T-cell (primary cell): ENCODE measurements around the gene ZC3H12D. TPM values are rescaled to one million over a fixed set of nuclear protein-coding genes. Genes with fewer than 3 reads are reported as not detected.

Experiments
- ATAC-seq, 4 experiments: fragments of 200-7000 bp in 3 of 4; fragments of 150-1000 bp in 1 of 4; cut with Tn5 transposase; replicated peaks in 1 of 4; 1 replicate in 3 of 4; 2 replicates in 1 of 4; pipeline ENCODE4 v1.10.0; 2021; ENCODE audit warnings: moderate library complexity in 3 of 4, mild to moderate bottlenecking in 2 of 4, moderate number of reproducible peaks in 1 of 4
- CTCF ChIA-PET, 2 donors: fragments of 300-600 bp; sonication (Branson Sonifier 250); formaldehyde crosslinking; loops; one replicate each; lab custom pipeline; 2022; ENCODE audit warnings: antibody characterized with exemption in 2 of 2; lab: Charles Lee
- POLR2A ChIA-PET, 2 donors: fragments of 300-600 bp; sonication (Branson Sonifier 250); formaldehyde crosslinking; loops; one replicate each; lab custom pipeline; 2022; ENCODE audit warnings: antibody characterized with exemption in 2 of 2; lab: Charles Lee
- DNase-seq, 35 experiments: peaks; one replicate each; pipeline versions ENCODE4 v3.0.0 to v3.0.0-alpha.2; 2013 to 2023
- H3K27ac ChIP-seq: one replicate; pipeline ENCODE4 v1.5.1; 2013; ENCODE audit warnings: low read length
- H3K27me3 ChIP-seq, 2 experiments: replicated peaks in 1 of 2; 1 replicate in 1 of 2; 2 replicates in 1 of 2; pipeline versions ENCODE4 v1.6.1 to v1.7.0; 2013; ENCODE audit warnings: low read length in 1 of 2, mixed read lengths in 1 of 2; ENCODE audit not compliant: control insufficient read depth in 2 of 2, insufficient read depth in 2 of 2; ENCODE audit errors: extremely low read depth in 1 of 2
- H3K36me3 ChIP-seq, 2 donors: 1 replicate in 1 of 2; 2 replicates in 1 of 2; pipeline versions ENCODE4 v1.6.1 to v1.7.0; 2013; ENCODE audit warnings: low read length in 1 of 2; ENCODE audit not compliant: control insufficient read depth in 2 of 2, insufficient read depth in 1 of 2; ENCODE audit errors: extremely low read depth in 1 of 2
- H3K4me1 ChIP-seq, 2 experiments: 1 replicate in 1 of 2; 2 replicates in 1 of 2; pipeline versions ENCODE4 v1.6.1 to v1.7.0; 2013; ENCODE audit warnings: low read length in 2 of 2, mixed read lengths in 1 of 2; ENCODE audit not compliant: insufficient read depth in 2 of 2, control insufficient read depth in 1 of 2; ENCODE audit errors: extremely low read depth in 1 of 2
- H3K4me3 ChIP-seq, 2 donors: 1 replicate in 1 of 2; 2 replicates in 1 of 2; pipeline versions ENCODE4 v1.5.1 to v1.7.0; 2013; ENCODE audit warnings: mild to moderate bottlenecking in 2 of 2, low read length in 1 of 2, moderate library complexity in 1 of 2; ENCODE audit not compliant: control insufficient read depth in 1 of 2; ENCODE audit errors: extremely low read depth in 1 of 2
- H3K9me3 ChIP-seq: 2 replicates; pipeline ENCODE4 v1.7.0; 2013
- H3K27ac Mint-ChIP-seq, 2 donors: one replicate each; pipeline ENCODE4 v1.8.0; 2020 to 2021; ENCODE audit warnings: mild to moderate bottlenecking in 2 of 2, mixed read lengths in 2 of 2
- H3K27me3 Mint-ChIP-seq, 2 donors: one replicate each; pipeline ENCODE4 v1.8.0; 2021 to 2022; ENCODE audit warnings: mixed read lengths in 2 of 2
- H3K36me3 Mint-ChIP-seq: one replicate; pipeline ENCODE4 v1.8.0; 2021; ENCODE audit warnings: mixed read lengths
- H3K4me1 Mint-ChIP-seq, 3 donors: one replicate each; pipeline ENCODE4 v1.8.0; 2020 to 2022; ENCODE audit warnings: mixed read lengths in 3 of 3, mild to moderate bottlenecking in 1 of 3
- H3K4me3 Mint-ChIP-seq, 3 donors: one replicate each; pipeline ENCODE4 v1.8.0; 2020 to 2022; ENCODE audit warnings: mild to moderate bottlenecking in 3 of 3, mixed read lengths in 3 of 3, moderate library complexity in 3 of 3
- H3K9me3 Mint-ChIP-seq, 3 donors: one replicate each; pipeline ENCODE4 v1.8.0; 2020 to 2022; ENCODE audit warnings: mixed read lengths in 3 of 3
- WGBS: methylation state at CpG from one replicate; pipeline ENCODE4 v1.1.5; 2013; ENCODE audit warnings: missing lambda C conversion rate; ENCODE audit not compliant: insufficient coverage; 5-methylcytosine and 5-hydroxymethylcytosine counted together
- total RNA-seq, 35 experiments: library from RNA in 6 of 35; stranded (reverse) in 6 of 35; fragments of 120-200 nt in 1 of 35; gene quantifications; one replicate each; pipeline versions ENCODE4 v1.2.1 to v1.2.4 and lab custom pipeline; 2013 to 2026

The ZC3H12D gene
- total RNA-seq: 100 to 1,000 TPM in 3 of 5 donors, 10 to 100 TPM in 2; 48.2 to 117 (median 107) TPM
- total RNA-seq (2013): 34.0 TPM
- total RNA-seq (lab: John Stamatoyannopoulos, UW): 73.7 to 492 (median 295) reads per million in 29 experiments

GRCh38 chr6:149484733-149485700 lies at the start of gene ZC3H12D:
TSS of gene ZC3H12D (minus strand) at chr6:149485014. CDS start at chr6:149474543, 10,471 bp downstream.
- POLR2A ChIA-PET: interaction anchor here (0.5 to 3.0 kb wide), 8 partner anchors 10 to 259 kb away, joined by 3 to 42 read pairs (median 5); partner anchors contain the start of gene GINM1 (in 1 of the 2)
- Mint-ChIP-seq H3K4me3 (peak within 1 kb of the TSS; percentile 85 to 92 (median 91)), H3K9me3 (no peaks in the 10 kb centered on the region), H3K27me3 (no peaks in the 10 kb centered on the region), H3K36me3 (peaks cover 25% of the 10 kb centered on the region), H3K4me1 (peaks cover 55 to 60% (median 58%) of the 10 kb centered on the region in 3 donors), H3K27ac (peak within 1 kb of the TSS; percentile 99)
- peak within 1 kb of the TSS; percentile 25 to 65 for H3K4me3 ChIP-seq
- peaks cover 15 to 53% of the 10 kb centered on the region in 2 experiments for H3K4me1 ChIP-seq
- DNase-seq: peak; percentile 60 to 92 (median 79)
- 15% methylated on average over 18 of the region's 22 CpGs for WGBS
- ATAC-seq: peak; percentile 77 to 83 (median 79)
- no peaks in the 10 kb centered on the region for H3K9me3 ChIP-seq
- CTCF ChIA-PET: interaction anchor here (0.5 to 2.6 kb wide), 19 partner anchors 10 to 1020 kb away, joined by 3 to 23 read pairs (median 5); partner anchors contain the start of gene PPIL4 (in 1 of the 2)
- H3K27ac ChIP-seq: peak within 1 kb of the TSS; percentile 98
- no peaks in the 10 kb centered on the region for H3K36me3 ChIP-seq
- H3K27me3 ChIP-seq: no peaks in the 10 kb centered on the region

GRCh38 chr6:149529650-149530049 lies 44.8 kb upstream of the ZC3H12D start:
- H3K27me3 ChIP-seq: no peaks in the 10 kb centered on the region
- H3K36me3 ChIP-seq: peaks cover 0 to 81% of the 10 kb centered on the region in 2 donors
- no peaks in the 10 kb centered on the region for H3K9me3 Mint-ChIP-seq
- peaks cover 49% of the 10 kb centered on the region for H3K36me3 Mint-ChIP-seq
- no peak overlapping the region for H3K27ac ChIP-seq
- CTCF ChIA-PET: interaction anchor here in 1 of 2 donors (1.0 kb wide), 1 partner anchor 12 kb away, joined by 3 read pairs; no protein-coding TSS in a partner anchor
- H3K4me3 ChIP-seq: no peak overlapping the region
- POLR2A ChIA-PET: interaction anchor here in 1 of 2 donors (0.6 to 1.5 kb wide), 2 partner anchors 14 to 15 kb away, joined by 3 to 4 read pairs; no protein-coding TSS in a partner anchor
- DNase-seq (no peak), ATAC-seq (no peak)
- no peaks in the 10 kb centered on the region for H3K4me1 ChIP-seq
- H3K4me3 Mint-ChIP-seq: no peak overlapping the region
- 98% methylated on average over 4 of the region's 5 CpGs for WGBS
- H3K27me3 Mint-ChIP-seq: no peaks in the 10 kb centered on the region
- no peaks in the 10 kb centered on the region for H3K9me3 ChIP-seq
- H3K27ac Mint-ChIP-seq: no peak overlapping the region
- H3K4me1 Mint-ChIP-seq: peaks cover 4 to 7% (median 6%) of the 10 kb centered on the region in 3 donors

DNA sequence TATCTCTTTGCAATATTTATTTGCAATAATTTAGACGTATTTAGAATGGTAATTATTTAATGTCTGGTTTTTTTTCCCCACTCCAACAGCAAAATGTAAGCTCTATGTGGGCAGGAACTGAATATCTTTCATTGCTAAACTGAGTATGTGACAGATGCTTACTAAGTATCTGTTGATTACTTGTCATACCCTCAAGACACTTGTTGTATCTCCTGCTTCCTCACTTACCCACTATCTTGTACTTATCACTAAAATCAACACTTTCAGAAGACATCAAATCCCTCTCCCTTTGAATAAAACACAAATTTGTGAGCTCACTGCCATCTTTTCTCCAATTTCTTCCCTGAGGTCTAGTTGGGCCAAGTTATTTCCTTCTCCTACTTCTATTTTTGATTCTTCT lies 30.7 kb upstream of the ZC3H12D start:
- no peak overlapping the region for H3K4me3 ChIP-seq
- CTCF ChIA-PET: interaction anchor here (0.5 to 3.3 kb wide), 19 partner anchors 9 to 1002 kb away, joined by 3 to 28 read pairs (median 4); partner anchors contain the start of gene PPIL4 (in 1 of the 2)
- Mint-ChIP-seq H3K4me3 (no peak overlapping the region), H3K36me3 (peaks cover 37% of the 10 kb centered on the region), H3K27ac (peak overlapping the region; percentile 1 to 79), H3K4me1 (peaks cover 30 to 46% (median 42%) of the 10 kb centered on the region in 3 donors), H3K27me3 (no peaks in the 10 kb centered on the region), H3K9me3 (no peaks in the 10 kb centered on the region)
- no peak overlapping the region for H3K27ac ChIP-seq
- POLR2A ChIA-PET: interaction anchor here (0.6 to 2.3 kb wide), 6 partner anchors 11 to 740 kb away, joined by 3 to 8 read pairs (median 6); no protein-coding TSS in a partner anchor
- DNase-seq (no peak), ATAC-seq (no peak)
- H3K27me3 ChIP-seq: no peaks in the 10 kb centered on the region
- WGBS: no CpG with 5 or more reads among the region's 1 CpG
- H3K36me3 ChIP-seq: peaks cover 3 to 37% of the 10 kb centered on the region in 2 donors
- H3K9me3 ChIP-seq: no peaks in the 10 kb centered on the region
- H3K4me1 ChIP-seq: peaks cover 0 to 2% of the 10 kb centered on the region in 2 experiments

GRCh38 chr6:149513915-149514314 lies 29.1 kb upstream of the ZC3H12D start:
- no peaks in the 10 kb centered on the region for H3K27me3 ChIP-seq
- peaks cover 36 to 49% (median 45%) of the 10 kb centered on the region in 3 donors for H3K4me1 Mint-ChIP-seq
- no peak for ATAC-seq
- H3K9me3 ChIP-seq: no peaks in the 10 kb centered on the region
- peaks cover 38% of the 10 kb centered on the region for H3K36me3 Mint-ChIP-seq
- no peak for DNase-seq
- ChIA-PET CTCF (interaction anchor here (0.6 to 1.3 kb wide), 5 partner anchors 11 to 434 kb away, joined by 3 to 9 read pairs (median 3); partner anchors contain the start of gene ZC3H12D (in 1 of the 2)), POLR2A (interaction anchor here in 1 of 2 donors (0.8 to 1.2 kb wide), 2 partner anchors 10 to 24 kb away, joined by 3 to 6 read pairs; no protein-coding TSS in a partner anchor)
- no peaks in the 10 kb centered on the region for H3K9me3 Mint-ChIP-seq
- H3K27me3 Mint-ChIP-seq: no peaks in the 10 kb centered on the region
- peaks cover 3 to 29% of the 10 kb centered on the region in 2 donors for H3K36me3 ChIP-seq
- H3K27ac Mint-ChIP-seq: peak overlapping the region; percentile 48 to 75
- H3K4me3 ChIP-seq: no peak overlapping the region
- no peak overlapping the region for H3K27ac ChIP-seq
- no peak overlapping the region for H3K4me3 Mint-ChIP-seq
- 82% methylated on average over 5 of the region's 5 CpGs for WGBS
- peaks cover 0 to 2% of the 10 kb centered on the region in 2 experiments for H3K4me1 ChIP-seq

- H3K9me3 ChIP-seq: no peaks in the 10 kb centered on the region
- H3K36me3 ChIP-seq: peaks cover 3 to 17% of the 10 kb centered on the region in 2 donors
- 67% methylated on average over 2 of the region's 4 CpGs for WGBS
- Mint-ChIP-seq H3K9me3 (no peaks in the 10 kb centered on the region), H3K36me3 (peaks cover 38% of the 10 kb centered on the region), H3K4me3 (no peak overlapping the region), H3K27me3 (no peaks in the 10 kb centered on the region), H3K27ac (peak overlapping the region; percentile 76), H3K4me1 (peaks cover 33 to 50% (median 46%) of the 10 kb centered on the region in 3 donors)
- no peaks in the 10 kb centered on the region for H3K27me3 ChIP-seq
- ATAC-seq: no peak
- H3K27ac ChIP-seq: no peak overlapping the region
- DNase-seq: no peak
- ChIA-PET CTCF (interaction anchor here (0.7 to 1.1 kb wide), 4 partner anchors 22 to 37 kb away, joined by 3 to 5 read pairs (median 4); no protein-coding TSS in a partner anchor), POLR2A (interaction anchor here (0.6 to 1.4 kb wide), 8 partner anchors 14 to 43 kb away, joined by 3 to 5 read pairs (median 4); no protein-coding TSS in a partner anchor)
- peaks cover 0 to 4% of the 10 kb centered on the region in 2 experiments for H3K4me1 ChIP-seq
- H3K4me3 ChIP-seq: no peak overlapping the region
Measured at GRCh38 chr6:149510793-149511512, 26.1 kb upstream of the ZC3H12D start.
